K562 (cell line): Measurements from ENCODE around the gene ZNF460.

Experiments used
- NR1H2 ChIP-seq: sonication (generic); formaldehyde crosslinking; IDR thresholded peaks from 2 replicates; pipeline ENCODE4 v1.4.0; 2020; ENCODE audit warnings: mild to moderate bottlenecking, missing genetic modification reagents
- POLR2H ChIP-seq: IDR thresholded peaks from 2 replicates; pipeline ENCODE4 v1.6.1; 2016; ENCODE audit warnings: missing genetic modification characterization, low read depth, mild to moderate bottlenecking, control low read depth, missing compliant biosample characterization, moderate library complexity
- TF ChIP-seq, protein P1 (sequence below): sonication (generic); formaldehyde crosslinking; IDR thresholded peaks from 2 replicates; pipeline ENCODE4 v1.8.0; 2023; ENCODE audit warnings: mild to moderate bottlenecking, missing genetic modification reagents

DNA sequence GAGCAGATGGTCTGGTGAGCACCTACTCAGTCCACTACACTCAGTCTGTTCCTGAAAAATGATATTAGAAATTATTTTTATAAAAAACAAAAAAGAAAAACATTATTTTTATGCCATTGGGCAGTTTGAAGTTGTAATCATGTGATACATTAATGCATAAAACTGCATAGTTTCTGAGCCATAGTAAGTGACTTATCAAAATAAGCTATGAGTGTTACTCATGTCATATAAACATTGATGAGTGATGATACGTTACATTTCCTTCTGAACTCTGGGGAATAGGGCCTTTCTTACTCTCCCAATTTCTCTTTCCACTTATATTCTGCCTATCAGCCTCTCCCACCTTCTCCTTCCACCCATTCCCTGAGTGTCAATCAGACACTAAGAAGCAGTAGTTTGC is 31.0 kb upstream of the ZNF460 start:
- TF ChIP-seq NR1H2 (no peak), POLR2H (tag) (no peak)
- TF ChIP-seq, protein P1, sequence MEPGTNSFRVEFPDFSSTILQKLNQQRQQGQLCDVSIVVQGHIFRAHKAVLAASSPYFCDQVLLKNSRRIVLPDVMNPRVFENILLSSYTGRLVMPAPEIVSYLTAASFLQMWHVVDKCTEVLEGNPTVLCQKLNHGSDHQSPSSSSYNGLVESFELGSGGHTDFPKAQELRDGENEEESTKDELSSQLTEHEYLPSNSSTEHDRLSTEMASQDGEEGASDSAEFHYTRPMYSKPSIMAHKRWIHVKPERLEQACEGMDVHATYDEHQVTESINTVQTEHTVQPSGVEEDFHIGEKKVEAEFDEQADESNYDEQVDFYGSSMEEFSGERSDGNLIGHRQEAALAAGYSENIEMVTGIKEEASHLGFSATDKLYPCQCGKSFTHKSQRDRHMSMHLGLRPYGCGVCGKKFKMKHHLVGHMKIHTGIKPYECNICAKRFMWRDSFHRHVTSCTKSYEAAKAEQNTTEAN (CRISPR knock-in tag): no peak
